Measurements from ENCODE around the gene C1orf74.

GRCh38 chr1:209819058-209819457, 34.7 kb upstream of the C1orf74 start:
- no peak for TF ChIP-seq CTCF (conservative IDR thresholded peaks at IDR 0.05 in 1 of 2, IDR thresholded peaks at IDR 0.05 in 1 of 2; ENCODE audit: extremely low read depth in 1 of 2, insufficient read depth in 1 of 2, low read depth in 1 of 2, low read length in 2 of 2)
- no peak for TF ChIP-seq EZH2 (IDR thresholded peaks at IDR 0.05; ENCODE audit: borderline replicate concordance, low read length)
